G401.6 (cell line): ENCODE results near the gene CA6.
A peak's percentile ranks its signal among the peaks of the same experiment; 100 is the strongest.
"Not testable (repeated sequence)": the region's sequence is repeated elsewhere in the genome, so short reads cannot be mapped to it uniquely, and the experiment has no call there.

Experiments used
- FAIRE-seq: peaks from 2 replicates; lab custom pipeline; 2012; peaks lifted over from hg19 to GRCh38; lab: Jason Lieb, UNC

CA6 gene

GRCh38 chr1:8969937-8970336 lies 24.3 kb downstream of the CA6 start:
- FAIRE-seq, result no peak

DNA sequence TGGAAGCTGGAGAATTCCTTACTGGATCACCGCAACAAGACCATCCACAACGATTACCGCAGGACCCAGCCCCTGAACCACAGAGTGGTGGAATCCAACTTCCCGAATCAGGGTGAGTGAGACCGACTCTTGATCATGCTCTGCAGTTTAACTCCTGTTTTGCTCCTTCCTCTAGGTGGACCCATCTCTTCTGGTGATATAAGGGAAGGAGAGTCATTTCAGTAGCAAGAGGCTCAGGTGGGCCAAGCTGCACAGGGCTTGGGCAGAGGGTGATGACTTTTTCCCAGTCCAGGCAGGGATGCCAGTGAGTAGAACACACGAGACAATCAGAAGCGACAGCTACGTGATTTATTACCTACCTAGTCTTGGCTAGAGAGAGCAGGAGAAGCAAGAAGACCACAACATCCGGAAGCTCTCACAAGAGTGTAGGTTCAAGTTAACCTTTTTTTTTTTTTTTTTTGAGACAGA lies 25.2 kb downstream of the CA6 start:
- FAIRE-seq, result no peak

DNA sequence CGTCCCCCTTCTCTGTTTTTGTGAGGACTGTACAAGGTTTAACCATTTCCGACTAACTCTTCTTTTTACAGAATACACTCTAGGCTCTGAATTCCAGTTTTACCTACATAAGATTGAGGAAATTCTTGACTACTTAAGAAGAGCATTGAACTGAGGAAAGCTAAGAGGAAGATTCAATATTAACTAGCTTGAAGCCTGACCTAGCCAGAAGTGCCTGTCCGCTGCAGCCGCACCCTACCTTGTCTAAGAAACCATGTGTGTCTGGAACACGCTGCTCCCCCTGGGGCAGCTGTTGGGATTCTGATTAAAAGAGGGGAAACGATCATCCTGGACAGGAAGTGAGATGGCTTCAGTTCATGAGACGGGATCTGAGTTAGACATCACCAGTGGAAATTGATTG lies 28.9 kb downstream of the CA6 start:
- FAIRE-seq, result no peak

- no peak for FAIRE-seq
Observed at GRCh38 chr1:8976338-8976737, 30.7 kb downstream of the CA6 start.

- no peak for FAIRE-seq
Observed at GRCh38 chr1:8976896-8977450, 31.3 kb downstream of the CA6 start.

- FAIRE-seq, result no peak
Observed at GRCh38 chr1:8980656-8981055, 35.0 kb downstream of the CA6 start.

- FAIRE-seq, result no peak
Observed at GRCh38 chr1:8981169-8981568, 35.5 kb downstream of the CA6 start.

GRCh38 chr1:8984203-8984602 lies 38.5 kb downstream of the CA6 start:
- no peak for FAIRE-seq

DNA sequence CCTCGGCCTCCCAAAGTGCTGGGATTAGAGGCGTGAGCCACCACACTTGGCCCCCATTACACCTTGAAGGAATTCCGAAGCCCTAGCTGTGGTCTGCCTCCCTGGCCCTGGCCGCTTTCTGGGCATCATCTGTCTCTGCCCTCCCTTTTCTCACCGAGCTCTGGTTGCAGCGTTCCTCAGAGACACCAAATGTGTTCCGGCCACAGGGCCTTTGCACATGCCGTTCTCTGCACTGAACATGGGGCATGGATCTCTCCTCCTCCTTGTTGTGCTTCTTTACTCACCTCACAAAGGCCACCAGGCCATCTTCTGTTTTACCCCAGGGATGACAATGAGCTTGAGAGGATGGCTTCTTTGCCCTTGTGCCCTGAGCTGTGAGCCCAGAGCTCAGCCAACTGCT lies 39.3 kb downstream of the CA6 start:
- FAIRE-seq, result no peak

DNA sequence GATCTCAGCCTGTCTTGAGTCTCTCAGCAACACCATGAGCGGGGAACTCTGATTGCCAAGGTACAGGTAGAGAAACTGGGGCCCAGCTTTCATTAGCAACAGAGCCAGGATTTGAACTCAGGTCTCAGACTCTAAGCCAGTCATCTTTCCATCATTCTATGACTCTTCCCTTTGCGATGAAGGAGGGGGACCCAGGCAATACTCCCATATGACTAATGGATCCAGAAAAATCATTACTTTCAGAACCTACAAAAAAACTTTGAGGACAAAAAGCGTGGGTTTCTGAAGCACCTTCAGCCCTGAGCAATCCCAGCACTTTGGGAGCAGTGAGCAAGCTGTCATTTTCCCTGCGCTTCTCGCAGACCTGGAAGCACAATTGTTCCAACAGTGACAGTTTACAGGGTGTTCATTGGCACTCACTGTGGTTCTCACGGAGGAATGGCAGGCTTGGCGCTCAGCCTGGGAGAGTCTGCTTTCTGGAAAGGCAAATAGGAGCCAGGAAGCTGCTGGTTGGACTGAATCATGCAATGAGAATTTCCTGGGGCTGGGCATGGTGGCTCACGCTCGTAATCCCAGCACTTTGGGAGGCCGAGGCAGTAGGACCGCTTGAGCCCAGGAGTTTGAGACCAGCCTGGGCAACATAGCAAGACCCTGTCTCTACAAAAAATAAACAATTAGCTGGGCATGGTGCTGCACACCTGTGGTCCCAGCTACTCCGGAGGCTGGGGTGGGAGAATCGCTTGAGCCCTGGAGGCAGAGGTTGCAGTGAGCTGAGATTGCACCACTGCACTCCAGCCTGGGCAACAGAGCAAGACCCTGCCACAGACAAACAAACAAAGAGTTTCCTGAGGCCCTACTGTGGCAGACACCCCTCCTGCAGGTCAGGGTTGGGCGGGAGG lies 40.5 kb downstream of the CA6 start:
- FAIRE-seq, result no peak

- FAIRE-seq, result no peak
Observed at GRCh38 chr1:8986814-8987190, 41.1 kb downstream of the CA6 start.

DNA sequence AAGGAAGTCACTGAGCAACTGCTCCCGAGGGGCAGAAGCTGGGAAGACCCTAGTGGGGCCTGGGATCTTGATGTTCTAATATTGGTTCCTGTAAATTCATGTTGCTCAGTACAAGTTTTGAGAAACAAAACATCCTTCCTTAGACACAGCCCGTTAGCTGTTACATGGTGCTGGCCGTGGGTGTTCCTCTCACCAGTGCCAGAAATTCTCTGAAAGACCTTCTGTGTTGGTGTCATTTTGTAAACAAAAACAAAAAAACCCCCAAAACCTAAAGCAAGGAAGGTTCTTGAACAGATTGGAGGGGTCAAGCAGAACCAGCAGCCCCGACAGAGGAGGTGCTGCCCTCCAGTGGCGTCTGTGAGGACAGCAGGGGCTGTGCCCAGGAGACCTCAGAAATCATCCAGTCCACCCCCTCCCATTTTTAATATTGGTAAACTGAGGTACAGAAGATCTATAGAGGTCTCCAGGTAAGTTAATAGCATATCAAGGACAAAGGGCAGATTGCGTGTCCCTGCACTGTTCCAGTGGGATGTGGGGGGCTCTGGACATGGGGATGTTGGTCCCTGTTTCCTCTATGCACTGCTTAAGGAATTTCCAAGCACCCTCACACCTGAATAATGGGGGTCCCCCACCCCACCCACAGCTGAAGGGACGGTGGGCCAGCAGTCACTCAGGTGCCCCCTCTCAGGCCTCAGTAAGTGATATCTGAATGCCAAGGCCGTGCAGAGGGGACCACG lies 42.4 kb downstream of the CA6 start:
- peak; percentile 77 for FAIRE-seq

DNA sequence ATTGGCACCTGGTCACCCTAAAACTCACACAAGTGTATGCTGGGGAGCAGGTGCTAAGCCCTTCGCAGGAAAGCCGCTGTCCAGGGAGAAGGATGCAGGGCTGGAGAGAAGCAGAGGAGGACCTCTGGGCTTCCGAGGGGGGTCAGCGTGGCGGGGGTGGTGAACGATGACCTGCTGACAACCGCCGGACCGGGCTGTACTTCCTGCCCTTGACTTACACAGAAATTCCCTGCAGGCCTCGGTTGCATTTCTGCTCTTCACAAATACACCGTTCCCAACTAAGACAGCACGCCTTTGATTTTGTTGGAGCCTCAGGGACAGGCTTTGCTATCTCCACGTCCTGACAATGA lies 42.9 kb downstream of the CA6 start:
- no peak for FAIRE-seq

GRCh38 chr1:8989061-8989460 lies 43.4 kb downstream of the CA6 start:
- no peak for FAIRE-seq

DNA sequence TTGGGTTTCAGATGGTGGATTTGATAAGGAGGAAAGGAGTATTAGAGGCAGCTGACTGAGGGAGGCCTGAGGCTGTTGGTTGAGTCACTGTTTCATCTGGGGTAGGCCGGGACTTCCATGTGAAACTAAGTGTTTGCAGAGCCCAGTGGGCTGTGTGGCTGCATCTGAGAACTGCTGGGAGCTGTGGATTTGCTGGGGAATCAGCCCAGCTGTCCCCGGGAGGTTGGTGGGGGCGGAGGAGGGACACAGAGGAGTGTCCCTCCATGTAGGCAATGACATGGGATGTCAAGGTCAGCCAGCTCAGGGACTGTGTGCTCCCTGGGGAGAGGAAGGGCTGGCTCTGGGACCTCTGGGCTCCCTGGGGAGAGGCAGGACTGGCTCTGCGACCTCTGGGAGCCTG lies 44.2 kb downstream of the CA6 start:
- FAIRE-seq, result no peak

GRCh38 chr1:8992936-8993687 lies 47.4 kb downstream of the CA6 start:
- no peak for FAIRE-seq

DNA sequence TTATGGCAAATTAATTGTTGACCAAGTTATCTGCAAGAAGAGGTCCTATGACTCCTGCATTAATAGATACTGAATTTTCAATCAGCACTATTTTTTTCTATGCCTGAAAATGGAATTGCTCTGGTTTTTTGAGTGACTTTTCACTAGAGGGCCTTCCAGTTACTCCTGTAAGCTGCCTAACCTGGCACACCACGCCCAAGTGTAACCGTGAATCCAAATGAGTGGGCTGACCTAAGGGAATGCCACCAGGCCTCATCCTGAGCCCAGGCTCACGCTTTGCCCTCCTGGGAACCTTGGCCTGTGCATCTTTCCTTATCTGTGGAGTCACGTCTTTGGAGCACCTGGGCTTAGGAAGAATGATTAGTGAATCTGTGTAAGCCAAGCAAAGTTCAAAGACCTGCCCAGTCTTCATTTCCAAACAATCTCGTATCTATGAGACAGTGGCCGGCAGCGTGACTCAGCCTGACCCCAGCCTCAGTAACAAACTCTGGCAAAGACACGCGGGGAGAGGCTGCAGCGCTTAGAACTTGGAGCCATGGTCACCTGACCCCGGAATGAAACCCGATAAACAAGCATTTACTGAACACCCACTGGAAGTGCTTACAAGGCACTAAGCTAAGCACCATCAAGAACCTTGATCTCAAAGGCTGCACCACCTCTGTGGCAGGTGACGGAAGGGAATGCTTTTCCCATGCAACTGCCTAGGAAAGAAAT lies 48.5 kb downstream of the CA6 start:
- not testable (repeated sequence) for FAIRE-seq

GRCh38 chr1:9001534-9002214 lies 56.0 kb downstream of the CA6 start:
- not testable (repeated sequence) for FAIRE-seq

- not testable (repeated sequence) for FAIRE-seq
Observed at GRCh38 chr1:9002215-9002560, 56.5 kb downstream of the CA6 start.

- FAIRE-seq, result no peak
Observed at GRCh38 chr1:9004031-9004699, 58.5 kb downstream of the CA6 start.
